Esophagus squamous epithelium (tissue), 5 donors: Measurements from ENCODE around the gene SHISA5. TPM values are rescaled to one million over a fixed set of nuclear protein-coding genes. Genes with fewer than 3 reads are reported as not detected.
"Not testable (repeated sequence)": the region's sequence is repeated elsewhere in the genome, so short reads cannot be mapped to it uniquely, and the experiment has no call there.

ENCODE experiments used
- DNase-seq: peaks from one replicate; lab custom pipeline; 2025; lab: John Stamatoyannopoulos, UW
- H3K27ac ChIP-seq, 4 donors: fragments of 200-600 bp; sonication (generic); one replicate each; pipeline ENCODE4 v1.5.1; 2016 to 2019; ENCODE audit warnings: mild to moderate bottlenecking in 1 of 4
- H3K27me3 ChIP-seq, 4 donors: fragments of 200-600 bp; sonication (generic); 1 replicate in 3 of 4; 2 replicates in 1 of 4; pipeline versions ENCODE4 v1.5.1 to v1.6.0; 2017 to 2021; ENCODE audit warnings: antibody characterized with exemption in 1 of 4
- H3K36me3 ChIP-seq, 3 donors: fragments of 200-600 bp; sonication (generic); one replicate each; pipeline ENCODE4 v1.5.1; 2016 to 2019
- H3K4me1 ChIP-seq, 3 donors: fragments of 200-600 bp; sonication (generic); one replicate each; pipeline ENCODE4 v1.5.1; 2017 to 2019
- H3K4me3 ChIP-seq, 4 donors: fragments of 200-600 bp; sonication (generic); 1 replicate in 3 of 4; 2 replicates in 1 of 4; pipeline ENCODE4 v1.5.1; 2016 to 2019; ENCODE audit warnings: mild to moderate bottlenecking in 2 of 4, moderate library complexity in 1 of 4
- H3K9me3 ChIP-seq, 3 donors: fragments of 200-600 bp; sonication (generic); one replicate each; pipeline ENCODE4 v1.5.1; 2016 to 2019
- POLR2A ChIP-seq, 4 donors: fragments of 450-650 bp; IDR thresholded peaks; one replicate each; pipeline ENCODE4 v1.6.1; 2017; ENCODE audit warnings: antibody characterized with exemption in 4 of 4, mild to moderate bottlenecking in 4 of 4, moderate library complexity in 3 of 4
- WGBS, 2 donors: methylation state at CpG; one replicate each; pipeline ENCODE4 v1.1.5; 2018; 5-methylcytosine and 5-hydroxymethylcytosine counted together
- intact Hi-C: fragments of 100-400 bp; cut with DNase I; formaldehyde crosslinking; loops from one replicate; pipeline ENCODE4 v1.15.0; 2022
- total RNA-seq, 4 donors: library from RNA; depleted of rRNA; stranded (reverse); fragments of >200 nt; gene quantifications; one replicate each; pipeline ENCODE4 v1.1.0, GENCODE V29; 2016
- TF ChIP-seq, protein P1 (sequence below), 6 experiments: fragments of 450-650 bp in 4 of 6; fragments of 200-600 bp in 2 of 6; sonication (generic) in 2 of 6; IDR thresholded peaks; one replicate each; pipeline ENCODE4 v1.5.1; 2016 to 2019; ENCODE audit warnings: antibody characterized with exemption in 6 of 6, mild to moderate bottlenecking in 4 of 6, moderate library complexity in 4 of 6
- donor health status: DM: yes; HTN: yes; CAD: no.

Gene SHISA5
- total RNA-seq, 4 donors from 2014 or later: 71.8 to 138 (median 115) TPM

DNA sequence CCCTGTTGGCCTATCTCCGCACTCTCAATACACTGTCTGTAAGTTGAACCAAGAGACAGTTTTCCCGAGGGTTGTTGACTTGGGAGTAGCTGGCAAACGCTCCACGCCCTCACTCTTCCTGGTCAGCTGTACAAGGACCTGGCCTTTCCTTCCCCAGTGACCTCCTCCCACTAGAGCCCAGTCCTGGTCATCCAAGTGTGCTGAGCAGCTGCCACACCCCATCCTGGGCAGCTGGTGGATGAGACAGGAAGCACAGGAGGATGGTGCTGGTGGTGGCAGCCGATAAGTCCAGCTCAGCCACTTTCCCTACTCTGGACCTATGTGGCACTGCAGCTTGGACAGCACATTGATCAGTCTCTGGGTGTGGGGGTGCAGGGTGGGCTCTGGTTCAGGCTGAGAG lies 32.8 kb upstream of the SHISA5 start:
- Histone ChIP-seq H3K27ac (no peak overlapping the region), H3K36me3 (peaks cover 0 to 84% (median 10%) of the 10 kb centered on the region in 3 donors), H3K27me3 (no peaks in the 10 kb centered on the region), H3K4me1 (peaks cover 2 to 19% (median 7%) of the 10 kb centered on the region in 3 donors), H3K4me3 (no peak overlapping the region), H3K9me3 (no peaks in the 10 kb centered on the region)
- TF ChIP-seq POLR2A (IDR thresholded peaks at IDR 0.05): no peak
- TF ChIP-seq, protein P1, sequence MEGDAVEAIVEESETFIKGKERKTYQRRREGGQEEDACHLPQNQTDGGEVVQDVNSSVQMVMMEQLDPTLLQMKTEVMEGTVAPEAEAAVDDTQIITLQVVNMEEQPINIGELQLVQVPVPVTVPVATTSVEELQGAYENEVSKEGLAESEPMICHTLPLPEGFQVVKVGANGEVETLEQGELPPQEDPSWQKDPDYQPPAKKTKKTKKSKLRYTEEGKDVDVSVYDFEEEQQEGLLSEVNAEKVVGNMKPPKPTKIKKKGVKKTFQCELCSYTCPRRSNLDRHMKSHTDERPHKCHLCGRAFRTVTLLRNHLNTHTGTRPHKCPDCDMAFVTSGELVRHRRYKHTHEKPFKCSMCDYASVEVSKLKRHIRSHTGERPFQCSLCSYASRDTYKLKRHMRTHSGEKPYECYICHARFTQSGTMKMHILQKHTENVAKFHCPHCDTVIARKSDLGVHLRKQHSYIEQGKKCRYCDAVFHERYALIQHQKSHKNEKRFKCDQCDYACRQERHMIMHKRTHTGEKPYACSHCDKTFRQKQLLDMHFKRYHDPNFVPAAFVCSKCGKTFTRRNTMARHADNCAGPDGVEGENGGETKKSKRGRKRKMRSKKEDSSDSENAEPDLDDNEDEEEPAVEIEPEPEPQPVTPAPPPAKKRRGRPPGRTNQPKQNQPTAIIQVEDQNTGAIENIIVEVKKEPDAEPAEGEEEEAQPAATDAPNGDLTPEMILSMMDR (IDR thresholded peaks at IDR 0.05): no peak
- no peak for DNase-seq
- 86 to 100% methylated on average over 1 to 4 of the region's 5 CpGs for WGBS, 2 donors
- intact Hi-C loops: no loop called here

DNA sequence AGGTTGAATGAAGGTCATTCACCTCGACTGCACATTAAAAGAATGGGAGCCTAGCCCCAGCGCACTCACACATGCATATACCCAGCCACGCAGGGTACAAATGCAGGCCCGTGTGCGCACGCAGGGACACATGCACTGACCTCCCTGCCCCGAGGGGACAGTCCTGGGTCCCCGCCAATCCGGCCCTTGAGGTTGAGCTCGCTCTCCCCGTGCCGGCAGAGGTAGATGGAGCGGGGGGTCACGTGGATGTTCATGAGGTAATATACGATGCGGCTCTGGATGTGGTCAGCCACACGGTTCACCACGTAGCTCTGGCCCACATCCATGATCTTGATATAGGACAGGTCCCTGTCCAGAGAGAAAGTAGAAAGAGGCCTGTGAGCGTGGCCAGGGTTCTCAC lies 32.1 kb upstream of the SHISA5 start:
- Histone ChIP-seq H3K27ac (peak overlapping the region; percentile 39 to 74 (median 60)), H3K4me3 (no peak overlapping the region), H3K27me3 (no peaks in the 10 kb centered on the region), H3K9me3 (no peaks in the 10 kb centered on the region), H3K4me1 (peaks cover 2 to 19% (median 7%) of the 10 kb centered on the region in 3 donors), H3K36me3 (peaks cover 0 to 88% (median 10%) of the 10 kb centered on the region in 3 donors)
- intact Hi-C loops: no loop called here
- TF ChIP-seq, protein P1 (IDR thresholded peaks at IDR 0.05): no peak
- no peak for TF ChIP-seq POLR2A (IDR thresholded peaks at IDR 0.05)
- WGBS, 2 donors: 75 to 86% methylated on average over 13 to 16 of the region's 19 CpGs
- no peak for DNase-seq

DNA sequence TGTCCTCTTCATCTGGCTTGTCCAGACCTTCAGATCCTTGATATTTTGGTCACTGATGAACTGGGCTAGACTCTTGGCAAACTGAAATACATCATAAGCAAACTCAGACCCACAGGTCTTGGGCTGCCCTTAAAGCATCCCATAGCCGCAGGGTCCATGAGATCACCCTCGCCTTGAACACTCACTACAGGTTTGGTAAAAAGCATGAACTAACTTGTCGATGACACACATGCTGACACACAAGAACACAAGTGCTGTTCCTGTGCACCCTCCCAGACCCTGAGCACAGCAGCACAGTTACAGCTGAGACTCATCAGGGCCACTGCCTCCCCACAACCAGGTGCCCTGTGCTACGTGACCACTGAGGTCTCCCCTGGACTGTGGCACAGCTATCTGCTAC lies 31.6 kb upstream of the SHISA5 start:
- Histone ChIP-seq H3K36me3 (peaks cover 0 to 88% (median 10%) of the 10 kb centered on the region in 3 donors), H3K4me1 (peaks cover 2 to 19% (median 7%) of the 10 kb centered on the region in 3 donors), H3K27me3 (no peaks in the 10 kb centered on the region), H3K9me3 (no peaks in the 10 kb centered on the region), H3K4me3 (no peak overlapping the region), H3K27ac (peak overlapping the region; percentile 39 to 74 (median 60))
- no peak for TF ChIP-seq POLR2A (IDR thresholded peaks at IDR 0.05)
- TF ChIP-seq, protein P1 (IDR thresholded peaks at IDR 0.05): no peak
- intact Hi-C loops: no loop called here
- no peak for DNase-seq
- WGBS, 2 donors: 56 to 77% methylated on average over 3 to 4 of the region's 4 CpGs

DNA sequence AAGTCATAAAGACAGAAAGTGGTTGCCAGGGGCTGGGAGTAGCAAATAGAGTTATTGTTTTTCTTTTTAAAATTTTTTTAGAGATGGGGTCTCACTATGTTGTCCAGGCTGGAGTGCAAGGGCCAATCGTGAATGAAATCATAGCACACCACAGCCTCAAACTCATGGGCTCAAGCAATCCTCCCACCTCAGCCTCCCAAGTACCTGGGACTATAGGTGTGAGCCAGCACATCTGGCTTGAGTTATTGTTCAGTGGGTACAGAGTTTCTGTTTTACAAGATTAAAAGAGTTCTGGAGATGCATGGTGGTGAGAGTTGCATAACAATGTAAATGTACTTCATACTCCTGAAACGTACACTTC lies 29.0 kb upstream of the SHISA5 start:
- no peak for DNase-seq
- intact Hi-C loops: no loop called here
- peaks cover 0 to 74% (median under 1%) of the 10 kb centered on the region in 3 donors for H3K36me3 ChIP-seq
- no peaks in the 10 kb centered on the region for H3K27me3 ChIP-seq
- 83 to 90% methylated on average over 2 of the region's 2 CpGs for WGBS, 2 donors
- no peak overlapping the region for H3K4me3 ChIP-seq
- no peak overlapping the region for H3K27ac ChIP-seq
- H3K4me1 ChIP-seq: peaks cover 2 to 19% (median 7%) of the 10 kb centered on the region in 3 donors
- H3K9me3 ChIP-seq: no peaks in the 10 kb centered on the region
- TF ChIP-seq, protein P1 (IDR thresholded peaks at IDR 0.05): no peak
- TF ChIP-seq POLR2A (IDR thresholded peaks at IDR 0.05): no peak

DNA sequence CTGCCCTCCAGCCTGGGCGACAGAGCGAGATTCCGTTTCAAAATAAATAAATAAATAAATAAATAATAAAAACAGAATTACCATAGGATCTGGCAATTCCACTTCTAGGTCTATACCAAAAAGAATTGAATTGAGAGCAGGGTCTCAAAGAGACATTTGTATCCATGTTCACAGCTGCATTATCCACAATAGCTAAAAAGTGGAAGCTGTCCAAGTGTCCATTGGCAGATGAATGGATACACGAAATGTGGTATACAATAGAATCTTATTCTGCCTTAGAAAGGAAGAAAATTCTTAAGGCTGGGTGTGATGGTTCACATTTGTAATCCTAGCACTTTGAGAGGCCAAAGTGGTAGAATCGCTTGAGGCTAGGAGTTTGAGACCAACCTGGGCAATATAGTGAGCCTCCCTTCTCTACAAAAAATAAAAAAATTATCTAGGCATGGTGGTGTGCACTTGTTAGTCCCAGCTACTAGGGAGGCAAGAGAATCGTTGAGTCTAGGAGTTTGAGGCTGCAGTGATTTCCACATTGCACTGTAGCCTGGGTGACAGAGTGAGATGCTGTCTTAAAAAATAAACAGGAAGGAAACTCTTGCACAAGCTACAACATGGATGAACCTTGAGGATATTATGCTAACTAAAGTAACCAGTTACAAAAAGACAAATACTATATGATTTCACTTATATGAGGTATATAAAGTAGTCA lies 28.4 kb upstream of the SHISA5 start:
- whole genome bisulfite sequencing, 2 donors: 87% methylated on average over 6 of the region's 6 CpGs
- Histone ChIP-seq H3K9me3 (no peaks in the 10 kb centered on the region), H3K4me3 (no peak overlapping the region), H3K27me3 (no peaks in the 10 kb centered on the region), H3K4me1 (peaks cover 2 to 19% (median 7%) of the 10 kb centered on the region in 3 donors), H3K36me3 (peaks cover 0 to 74% (median 0%) of the 10 kb centered on the region in 3 donors), H3K27ac (no peak overlapping the region)
- DNase-seq: no peak
- intact Hi-C loops: no loop called here
- TF ChIP-seq, protein P1 (IDR thresholded peaks at IDR 0.05): no peak
- no peak for TF ChIP-seq POLR2A (IDR thresholded peaks at IDR 0.05)

DNA sequence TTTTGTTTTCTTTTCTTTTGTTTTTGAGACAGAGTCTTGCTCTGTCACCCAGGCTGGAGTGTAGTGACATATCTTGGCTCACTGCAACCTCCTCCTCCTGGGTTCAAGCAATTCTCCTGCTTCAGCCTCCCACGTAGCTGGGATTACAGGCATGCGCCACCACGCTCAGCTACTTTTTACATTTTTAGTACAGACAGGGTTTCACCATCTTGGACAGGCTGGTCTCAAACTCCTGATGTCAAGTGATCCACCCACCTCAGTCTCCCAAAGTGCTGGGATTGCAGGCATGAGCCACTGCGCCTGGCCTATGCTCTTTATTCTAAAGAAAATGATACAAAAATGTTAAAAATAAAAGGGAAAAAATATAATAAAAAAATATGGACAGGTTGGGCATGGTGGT lies 26.7 kb upstream of the SHISA5 start:
- H3K27ac ChIP-seq, intact Hi-C loops, H3K9me3 ChIP-seq, H3K27me3 ChIP-seq, H3K4me1 ChIP-seq, H3K4me3 ChIP-seq, DNase-seq: not testable (repeated sequence)
- WGBS, 2 donors: 87 to 96% methylated on average over 4 of the region's 4 CpGs
- peaks cover 0 to 70% (median 0%) of the 10 kb centered on the region in 3 donors for H3K36me3 ChIP-seq
